ENCODE results near the gene COQ10A.
"Not testable (repeated sequence)": the region's sequence is repeated elsewhere in the genome, so short reads cannot be mapped to it uniquely, and the experiment has no call there.

COQ10A gene

GRCh38 chr12:56244494-56244893 lies 22.2 kb upstream of the COQ10A start:
- no peak for DNase-seq

GRCh38 chr12:56247923-56248322 lies 18.8 kb upstream of the COQ10A start:
- no peak for DNase-seq

- DNase-seq, result no peak
These were observed 18.0 kb upstream of the COQ10A start for GRCh38 chr12:56248711-56249110.

- DNase-seq, result no peak
These were observed 14.1 kb upstream of the COQ10A start for GRCh38 chr12:56252649-56253048.

GRCh38 chr12:56253091-56253490 lies 13.7 kb upstream of the COQ10A start:
- DNase-seq, result peak; percentile 34

- no peak for DNase-seq
These were observed 11.1 kb upstream of the COQ10A start for GRCh38 chr12:56255671-56256070.

- no peak for DNase-seq
These were observed 10.3 kb upstream of the COQ10A start for GRCh38 chr12:56256326-56256960.

- no peak for DNase-seq
These were observed 9.7 kb upstream of the COQ10A start for GRCh38 chr12:56257071-56257470.

- DNase-seq, result no peak
These were observed 9.2 kb upstream of the COQ10A start for GRCh38 chr12:56257491-56258067.

- peak; percentile 75 for DNase-seq
These were observed 8.5 kb upstream of the COQ10A start, which contains the start of gene ANKRD52 for GRCh38 chr12:56258068-56258819. Gene ANKRD52, minus strand, starts transcription at chr12:56258384. Its CDS starts 115 bp downstream, at chr12:56258269.

- DNase-seq, result no peak
These were observed 7.9 kb upstream of the COQ10A start for GRCh38 chr12:56258820-56259183.

GRCh38 chr12:56260380-56260779 lies 6.4 kb upstream of the COQ10A start:
- DNase-seq, result no peak

GRCh38 chr12:56260921-56261320 lies 5.8 kb upstream of the COQ10A start:
- DNase-seq, result no peak

- DNase-seq, result peak; percentile 49
These were observed 5.1 kb upstream of the COQ10A start for GRCh38 chr12:56261503-56262232.

- peak; percentile 37 for DNase-seq
These were observed 3.8 kb upstream of the COQ10A start for GRCh38 chr12:56262955-56263354.

- not testable (repeated sequence) for DNase-seq
These were observed 562 bp upstream of the COQ10A start for GRCh38 chr12:56266068-56266692.

GRCh38 chr12:56267443-56268071 lies 815 bp downstream of the COQ10A start:
- no peak for DNase-seq

GRCh38 chr12:56271031-56271430 lies 4.3 kb downstream of the COQ10A start:
- DNase-seq, result peak; percentile 47

- not testable (repeated sequence) for DNase-seq
These were observed 5.7 kb downstream of the COQ10A start for GRCh38 chr12:56272468-56272867.

GRCh38 chr12:56274299-56274698 lies 7.6 kb downstream of the COQ10A start:
- DNase-seq, result no peak

- no peak for DNase-seq
These were observed 12.2 kb downstream of the COQ10A start for GRCh38 chr12:56278905-56279304.

- DNase-seq, result no peak
These were observed 14.1 kb downstream of the COQ10A start for GRCh38 chr12:56280849-56281248.

All from hematopoietic multipotent progenitor cell treated with erythropoietin and hydrocortisone succinate and interleukin-3 and kit ligand, for 8 days (in vitro differentiated cells).